ENCODE results near the gene CTNNBIP1.

- TF ChIP-seq CTCF (IDR thresholded peaks at IDR 0.05; ENCODE audit: borderline replicate concordance, extremely low read depth, low read length, poor library complexity, severe bottlenecking) (no peak), EZH2 (IDR thresholded peaks at IDR 0.05; ENCODE audit: borderline replicate concordance, low read depth, low read length, severe bottlenecking) (no peak)
Observed at GRCh38 chr1:9847269-9847668, 62.8 kb downstream of the CTNNBIP1 start.
